ENCODE measurements around the gene MATR3.

MATR3 gene

GRCh38 chr5:139282197-139282557 is 11.4 kb upstream of the MATR3 start:
- TF ChIP-seq FOXP2 (optimal IDR thresholded peaks at IDR 0.05; ENCODE audit: borderline replicate concordance, extremely low read depth, extremely low read length, insufficient read depth) (no peak), REST (IDR thresholded peaks at IDR 0.05; ENCODE audit: insufficient read depth in 1 of 2, low read depth in 2 of 2, low read length in 2 of 2) (no peak), SIN3A (IDR thresholded peaks at IDR 0.05; ENCODE audit: borderline replicate concordance, insufficient read depth, low read length) (no peak), TAF1 (IDR thresholded peaks at IDR 0.05; ENCODE audit: borderline replicate concordance, insufficient read depth, low read length) (no peak), POLR2AphosphoS5 (IDR thresholded peaks at IDR 0.05; ENCODE audit: low read depth, low read length) (no peak)

GRCh38 chr5:139283252-139284166 is 10.0 kb upstream of the MATR3 start:
- TF ChIP-seq POLR2AphosphoS5 (IDR thresholded peaks at IDR 0.05; ENCODE audit: low read depth, low read length) (peak; percentile 67; the same call in 1 of the 2 replicates), SIN3A (IDR thresholded peaks at IDR 0.05; ENCODE audit: borderline replicate concordance, insufficient read depth, low read length) (no peak)

GRCh38 chr5:139284295-139284694 is 9.2 kb upstream of the MATR3 start:
- TF ChIP-seq POLR2AphosphoS5 (IDR thresholded peaks at IDR 0.05; ENCODE audit: low read depth, low read length), result no peak
- no peak for TF ChIP-seq REST (IDR thresholded peaks at IDR 0.05; ENCODE audit: insufficient read depth in 1 of 2, low read depth in 2 of 2, low read length in 2 of 2)
- no peak for TF ChIP-seq FOXP2 (optimal IDR thresholded peaks at IDR 0.05; ENCODE audit: borderline replicate concordance, extremely low read depth, extremely low read length, insufficient read depth)
- no peak for TF ChIP-seq SIN3A (IDR thresholded peaks at IDR 0.05; ENCODE audit: borderline replicate concordance, insufficient read depth, low read length)
- no peak for TF ChIP-seq TAF1 (IDR thresholded peaks at IDR 0.05; ENCODE audit: borderline replicate concordance, insufficient read depth, low read length)

GRCh38 chr5:139285651-139286392 is 7.7 kb upstream of the MATR3 start:
- TF ChIP-seq FOXP2 (optimal IDR thresholded peaks at IDR 0.05; ENCODE audit: borderline replicate concordance, extremely low read depth, extremely low read length, insufficient read depth) (no peak), SIN3A (IDR thresholded peaks at IDR 0.05; ENCODE audit: borderline replicate concordance, insufficient read depth, low read length) (no peak), POLR2AphosphoS5 (IDR thresholded peaks at IDR 0.05; ENCODE audit: low read depth, low read length) (peak; percentile 31)

GRCh38 chr5:139287890-139288635 is 5.5 kb upstream of the MATR3 start:
- TF ChIP-seq TAF1 (IDR thresholded peaks at IDR 0.05; ENCODE audit: borderline replicate concordance, insufficient read depth, low read length) (no peak), FOXP2 (optimal IDR thresholded peaks at IDR 0.05; ENCODE audit: borderline replicate concordance, extremely low read depth, extremely low read length, insufficient read depth) (no peak), POLR2AphosphoS5 (IDR thresholded peaks at IDR 0.05; ENCODE audit: low read depth, low read length) (peak; percentile 51)

GRCh38 chr5:139291051-139291450 is 2.5 kb upstream of the MATR3 start:
- no peak for TF ChIP-seq POLR2AphosphoS5 (IDR thresholded peaks at IDR 0.05; ENCODE audit: low read depth, low read length)
- TF ChIP-seq FOXP2 (optimal IDR thresholded peaks at IDR 0.05; ENCODE audit: borderline replicate concordance, extremely low read depth, extremely low read length, insufficient read depth), result no peak
- no peak for TF ChIP-seq TAF1 (IDR thresholded peaks at IDR 0.05; ENCODE audit: borderline replicate concordance, insufficient read depth, low read length)
- TF ChIP-seq REST (IDR thresholded peaks at IDR 0.05; ENCODE audit: insufficient read depth in 1 of 2, low read depth in 2 of 2, low read length in 2 of 2), result no peak
- no peak for TF ChIP-seq SIN3A (IDR thresholded peaks at IDR 0.05; ENCODE audit: borderline replicate concordance, insufficient read depth, low read length)
